A549 (cell line): ENCODE results near the gene ITGA11. TPM values are rescaled to one million over a fixed set of nuclear protein-coding genes. Genes with fewer than 3 reads are reported as not detected.

ENCODE experiments used
- ATAC-seq, 2 experiments: fragments of 200-7000 bp in 1 of 2; fragments of >200 bp in 1 of 2; cut with Nextera tagmentation in 1 of 2; cut with Tn5 transposase in 1 of 2; 3 replicates each; pipeline versions ENCODE4 v1.8.0 to v1.9.1; 2018 to 2020; ENCODE audit warnings: mild to moderate bottlenecking in 1 of 2, moderate library complexity in 1 of 2
- CTCF ChIA-PET: fragments of 300-600 bp; sonication (Branson Sonifier 250); formaldehyde crosslinking; extraction: SDS; loops from one replicate; lab custom pipeline; 2021; ENCODE audit warnings: antibody characterized with exemption, inconsistent platforms; lab: Yijun Ruan, JAX
- POLR2A ChIA-PET: fragments of 350-600 bp; formaldehyde crosslinking; extraction: SDS; loops from one replicate; lab custom pipeline; 2021; ENCODE audit warnings: antibody characterized with exemption, inconsistent platforms; lab: Yijun Ruan, JAX
- DNase-seq, 2 experiments: peaks; one replicate each; pipeline versions ENCODE4 v3.0.0 to v3.0.0-alpha.2; 2011 to 2016; ENCODE audit warnings: low read depth in 1 of 2, low spot score in 1 of 2
- FAIRE-seq: peaks from 2 replicates; lab custom pipeline; 2011; peaks lifted over from hg19 to GRCh38; lab: Jason Lieb, UNC
- H3K27ac ChIP-seq, 2 experiments: fragments of >200 bp; sonication (Bioruptor Twin); formaldehyde crosslinking; 3 replicates each; pipeline ENCODE4 v1.5.1; 2016 to 2017
- H3K4me1 ChIP-seq: fragments of >200 bp; sonication (Bioruptor Twin); formaldehyde crosslinking; 3 replicates; pipeline ENCODE4 v1.6.1; 2016
- H3K4me2 ChIP-seq: fragments of >200 bp; sonication (Bioruptor Twin); formaldehyde crosslinking; 3 replicates; pipeline ENCODE4 v1.6.1; 2016
- H3K4me3 ChIP-seq: fragments of >200 bp; sonication (Bioruptor Twin); formaldehyde crosslinking; 3 replicates; pipeline ENCODE4 v1.5.1; 2016
- H3K9me3 ChIP-seq: fragments of >200 bp; sonication (Bioruptor Twin); formaldehyde crosslinking; 3 replicates; pipeline ENCODE4 v1.6.1; 2016
- BHLHE40 ChIP-seq: IDR thresholded peaks from 2 replicates; pipeline ENCODE4 v1.6.1; 2012; ENCODE audit warnings: low read depth, low read length, inconsistent platforms
- CHD4 ChIP-seq: fragments of 200-600 bp; sonication (generic); IDR thresholded peaks from 2 replicates; pipeline ENCODE4 v1.6.1; 2016; ENCODE audit warnings: antibody characterized with exemption, mild to moderate bottlenecking, borderline replicate concordance
- CTCF ChIP-seq: fragments of >200 bp; sonication (Bioruptor Twin); formaldehyde crosslinking; IDR thresholded peaks from 3 replicates; pipeline ENCODE4 v1.5.1; 2016
- ESRRA ChIP-seq: fragments of 150-350 bp; IDR thresholded peaks from 2 replicates; pipeline ENCODE4 v1.6.1; 2014; ENCODE audit warnings: mild to moderate bottlenecking, low read length, borderline replicate concordance
- GATA3 ChIP-seq: IDR thresholded peaks from 2 replicates; pipeline ENCODE4 v1.6.1; 2012; ENCODE audit warnings: borderline replicate concordance
- HOXB13 ChIP-seq: fragments of 250-450 bp; sonication (Bioruptor Pico); IDR thresholded peaks from 2 replicates; pipeline ENCODE4 v1.5.0; 2020; ENCODE audit warnings: low read depth, mild to moderate bottlenecking, moderate library complexity
- JUN ChIP-seq, 2 experiments: fragments of >200 bp; sonication (Bioruptor Twin); formaldehyde crosslinking; IDR thresholded peaks; 2 replicates in 1 of 2; 3 replicates in 1 of 2; pipeline ENCODE4 v1.6.1; 2016 to 2017
- MAX ChIP-seq: IDR thresholded peaks from 2 replicates; pipeline ENCODE4 v1.6.1; 2012
- MAZ ChIP-seq: fragments of 150-350 bp; IDR thresholded peaks from 2 replicates; pipeline ENCODE4 v1.6.1; 2014; ENCODE audit warnings: antibody characterized with exemption, low read depth, low read length, borderline replicate concordance
- NFE2L2 ChIP-seq: fragments of 150-350 bp; conservative IDR thresholded peaks from 2 replicates; pipeline ENCODE4 v1.6.1; 2014; ENCODE audit warnings: low read length
- RAD21 ChIP-seq, 2 experiments: fragments of >200 bp in 1 of 2; sonication (Bioruptor Twin) in 1 of 2; formaldehyde crosslinking in 1 of 2; IDR thresholded peaks in 1 of 2; conservative IDR thresholded peaks in 1 of 2; 2 replicates in 1 of 2; 3 replicates in 1 of 2; pipeline ENCODE4 v1.6.1; 2012 to 2018; ENCODE audit warnings: inconsistent platforms in 1 of 2
- RARB ChIP-seq: fragments of 250-450 bp; sonication (Bioruptor Pico); IDR thresholded peaks from 2 replicates; pipeline ENCODE4 v1.8.0; 2021; ENCODE audit warnings: mild to moderate bottlenecking, moderate library complexity
- RFX5 ChIP-seq: fragments of 450-650 bp; IDR thresholded peaks from 2 replicates; pipeline ENCODE4 v1.7.1; 2014; ENCODE audit warnings: antibody characterized with exemption, mild to moderate bottlenecking, moderate library complexity
- SMC3 ChIP-seq: fragments of >200 bp; sonication (Bioruptor Twin); formaldehyde crosslinking; IDR thresholded peaks from 3 replicates; pipeline ENCODE4 v1.6.1; 2018; ENCODE audit warnings: inconsistent platforms
- SREBF2 ChIP-seq: fragments of 450-650 bp; IDR thresholded peaks from 2 replicates; pipeline ENCODE4 v1.6.1; 2014; ENCODE audit warnings: mild to moderate bottlenecking, moderate library complexity
- USF2 ChIP-seq: fragments of 450-650 bp; IDR thresholded peaks from 2 replicates; pipeline ENCODE4 v1.6.1; 2014; ENCODE audit warnings: antibody characterized with exemption
- ZC3H11A ChIP-seq: fragments of 450-650 bp; IDR thresholded peaks from 2 replicates; pipeline ENCODE4 v1.6.1; 2014; ENCODE audit warnings: antibody characterized with exemption, mild to moderate bottlenecking
- ZNF302 ChIP-seq: fragments of 250-450 bp; sonication (Bioruptor Pico); IDR thresholded peaks from 2 replicates; pipeline ENCODE4 v1.9.0; 2021; ENCODE audit warnings: inconsistent platforms, mild to moderate bottlenecking, moderate library complexity
- WGBS: methylation state at CpG from one replicate; pipeline ENCODE4 v1.1.6; 2017; ENCODE audit errors: missing lambda C conversion rate; 5-methylcytosine and 5-hydroxymethylcytosine counted together
- polyA plus RNA-seq, 4 experiments: library from polyadenylated mRNA; depleted of rRNA in 3 of 4; stranded (reverse); fragments of >200 nt; fragmentation: RNase III in 1 of 4; extraction: RNeasy Plus Mini Kit Qiagen cat#74134 plus additional on column Dnase treatment in 1 of 4; gene quantifications; 2 replicates in 3 of 4; 3 replicates in 1 of 4; pipeline ENCODE4 v1.2.3, GENCODE V29; 2011 to 2017
- TF ChIP-seq, protein P1 (sequence below): IDR thresholded peaks from 2 replicates; pipeline ENCODE4 v1.6.1; 2012; ENCODE audit warnings: low read depth, borderline replicate concordance

ITGA11 gene
- polyA plus RNA-seq, 2 of the 4 experiments (the other 2 are of a cell fraction): 8.3 to 17.2 TPM

GRCh38 chr15:68256675-68257450 is 175.1 kb downstream of the ITGA11 start (continued):
- TF ChIP-seq ZC3H11A (no peak), SMC3 (no peak), BHLHE40 (no peak), MAZ (no peak), ZNF302 (CRISPR knock-in tag) (no peak), CHD4 (no peak), HOXB13 (peak; percentile 44; the same call in 1 of the 2 replicates), ESRRA (no peak)

GRCh38 chr15:68252925-68253534 is 178.9 kb downstream of the ITGA11 start:
- H3K4me1 ChIP-seq: peaks cover 12% of the 10 kb centered on the region; the same call in 2 of the 3 replicates
- ATAC-seq: peak; percentile 69 to 74
- no peak overlapping the region for H3K27ac ChIP-seq
- POLR2A ChIA-PET: interaction anchor here (0.7 to 1.4 kb wide), 6 partner anchors 19 to 392 kb away, joined by 3 to 35 read pairs (median 4); partner anchors contain the start of gene FEM1B
- 21% methylated on average over 7 of the region's 7 CpGs for WGBS
- peak; percentile 95 for FAIRE-seq
- no peak overlapping the region for H3K4me3 ChIP-seq
- DNase-seq: peak; percentile 82 to 88
- TF ChIP-seq USF2 (peak; percentile 47; the same call in 1 of the 2 replicates), MAX (0 out of 2 replicates have a peak, but pooled peaks have one; percentile 31), NFE2L2 (no peak), SMC3 (peak; percentile 91), RAD21 (conservative IDR thresholded peaks at IDR 0.05 in 1 of 2, IDR thresholded peaks at IDR 0.05 in 1 of 2) (peak; percentile 95 to 97), SREBF2 (no peak), RFX5 (no peak), CTCF (peak; percentile 96), JUN (IDR thresholded peaks at IDR 0.05) (no peak), GATA3 (no peak), RARB (CRISPR knock-in tag) (no peak)
- TF ChIP-seq, protein P1, sequence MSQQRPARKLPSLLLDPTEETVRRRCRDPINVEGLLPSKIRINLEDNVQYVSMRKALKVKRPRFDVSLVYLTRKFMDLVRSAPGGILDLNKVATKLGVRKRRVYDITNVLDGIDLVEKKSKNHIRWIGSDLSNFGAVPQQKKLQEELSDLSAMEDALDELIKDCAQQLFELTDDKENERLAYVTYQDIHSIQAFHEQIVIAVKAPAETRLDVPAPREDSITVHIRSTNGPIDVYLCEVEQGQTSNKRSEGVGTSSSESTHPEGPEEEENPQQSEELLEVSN: no peak
- TF ChIP-seq, all 56 proteins: peak for 5
- CTCF ChIA-PET: interaction anchor here (0.6 to 9.8 kb wide), 78 partner anchors 9 to 1306 kb away, joined by 3 to 189 read pairs (median 4); partner anchors contain the start of genes FEM1B and ITGA11
- Histone ChIP-seq H3K4me2 (peak overlapping the region; percentile 48), H3K9me3 (no peaks in the 10 kb centered on the region)
